ENCODE data around the gene MBD3L1. TPM values are rescaled to one million over a fixed set of nuclear protein-coding genes. Genes with fewer than 3 reads are reported as not detected.

Gene MBD3L1
- total and polyA plus RNA-seq, 2 of the 4 experiments (the other 2 are of a cell fraction): not detected

DNA sequence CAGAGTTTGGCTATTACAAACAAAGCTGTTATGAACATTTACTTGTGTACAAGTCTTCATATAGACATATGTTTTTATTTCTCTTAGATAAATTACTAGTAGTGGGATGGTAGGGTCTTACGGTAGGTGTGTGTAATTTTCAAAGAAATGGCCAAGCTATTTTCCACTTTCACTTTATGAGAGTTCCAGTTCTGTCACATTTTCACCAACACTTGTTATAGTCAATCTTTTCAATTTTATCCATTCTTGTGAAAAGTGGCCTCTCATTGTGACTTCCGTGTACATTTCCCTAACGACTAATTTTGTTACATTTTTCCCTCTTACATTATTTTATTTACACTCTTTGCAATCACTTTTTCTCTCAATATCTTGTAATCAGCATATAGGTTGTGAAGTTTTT, 18.3 kb downstream of the MBD3L1 start:
- no peak overlapping the region for H2BK20ac ChIP-seq (ENCODE audit: low read depth, low read length)
- no peak overlapping the region for H3K23ac ChIP-seq (ENCODE audit: low read depth, low read length)
- no peak overlapping the region for H2AK9ac ChIP-seq (replicated peaks; ENCODE audit: low read depth, low read length, poor library complexity)
- H3K18ac ChIP-seq (ENCODE audit: low read depth, low read length): no peak overlapping the region
- H2AK5ac ChIP-seq (ENCODE audit: low read depth, low read length): no peak overlapping the region
- dilution Hi-C loops (cut with HindIII; ENCODE audit: low sequenced_read_pairs, unreplicated experiment) (no loop called here), in situ Hi-C loops (cut with MboI; ENCODE audit: low sequenced_read_pairs) (no loop called here), intact Hi-C loops (cut with micrococcal nuclease) (no loop called here)
- H3K4me2 ChIP-seq (ENCODE audit: low read depth, low read length): no peak overlapping the region
- no peak overlapping the region for H3K14ac ChIP-seq (replicated peaks; ENCODE audit: low read depth, low read length)
- no peaks in the 10 kb centered on the region for H4K20me1 ChIP-seq (ENCODE audit: insufficient read depth, low read length)
- ChIA-PET POLR2A (ENCODE audit: unreplicated experiment) (no interaction called here), CTCF (no interaction called here)
- no peak for TF ChIP-seq BHLHE40 (IDR thresholded peaks at IDR 0.05; ENCODE audit: low read depth, low read length)
- TF ChIP-seq, protein P1, sequence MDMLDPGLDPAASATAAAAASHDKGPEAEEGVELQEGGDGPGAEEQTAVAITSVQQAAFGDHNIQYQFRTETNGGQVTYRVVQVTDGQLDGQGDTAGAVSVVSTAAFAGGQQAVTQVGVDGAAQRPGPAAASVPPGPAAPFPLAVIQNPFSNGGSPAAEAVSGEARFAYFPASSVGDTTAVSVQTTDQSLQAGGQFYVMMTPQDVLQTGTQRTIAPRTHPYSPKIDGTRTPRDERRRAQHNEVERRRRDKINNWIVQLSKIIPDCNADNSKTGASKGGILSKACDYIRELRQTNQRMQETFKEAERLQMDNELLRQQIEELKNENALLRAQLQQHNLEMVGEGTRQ (IDR thresholded peaks at IDR 0.05; ENCODE audit: low read depth, low read length): no peak
- H3K36me3 ChIP-seq (ENCODE audit: control insufficient read depth, insufficient read depth, low read length): no peaks in the 10 kb centered on the region
- H4K5ac ChIP-seq (ENCODE audit: low read depth, low read length): no peak overlapping the region
- no peak overlapping the region for H4K91ac ChIP-seq (ENCODE audit: insufficient read depth, low read depth, low read length)
- ATAC-seq (ENCODE audit: low read depth): no peak
- H2BK15ac ChIP-seq (ENCODE audit: low read depth, low read length): no peak overlapping the region
- no peaks in the 10 kb centered on the region for H3K27me3 ChIP-seq (ENCODE audit: control insufficient read depth, insufficient read depth, low read length)
- H2BK120ac ChIP-seq (ENCODE audit: low read depth, low read length): no peak overlapping the region
- peaks cover 20% of the 10 kb centered on the region for H3K9me3 ChIP-seq (ENCODE audit: control insufficient read depth, insufficient read depth, low read length)
- no peak overlapping the region for H4K8ac ChIP-seq (ENCODE audit: low read depth in 2 of 2, low read length in 2 of 2)
- H3K79me1 ChIP-seq (ENCODE audit: low read depth in 1 of 2, low read length in 2 of 2): no peaks in the 10 kb centered on the region
- H3K9ac ChIP-seq (ENCODE audit: low read depth, low read length): no peak overlapping the region
- no TSS peak for BruUV-seq (replicated peaks)
- no peak overlapping the region for H3K4me3 ChIP-seq (ENCODE audit: insufficient read depth, low read depth, low read length)
- no peaks in the 10 kb centered on the region for H3K4me1 ChIP-seq (ENCODE audit: control insufficient read depth, insufficient read depth, low read length)
- H2BK5ac ChIP-seq (ENCODE audit: low read depth, low read length, poor library complexity, severe bottlenecking): no peak overlapping the region
- H2AFZ ChIP-seq (replicated peaks; ENCODE audit: low read length, poor library complexity): no peak overlapping the region
- no peak overlapping the region for H3K56ac ChIP-seq (ENCODE audit: extremely low read depth, insufficient read depth, low read length)
- H3K27ac ChIP-seq (ENCODE audit: insufficient read depth, low read length): no peak overlapping the region
- no peak for DNase-seq
- H3K4ac ChIP-seq (ENCODE audit: low read depth, low read length): no peak overlapping the region
- WGBS, 2 experiments (ENCODE audit: extremely low coverage in 2 of 2, insufficient read length in 1 of 2): 100% methylated on average over 1 of the region's 3 CpGs; no CpG with 5 or more reads in 1 of the 2 experiments
- no peaks in the 10 kb centered on the region for H3K9me1 ChIP-seq (ENCODE audit: insufficient read depth, low read length)
